SK-N-SH (cell line): ENCODE measurements around the gene PPM1B. TPM values are rescaled to one million over a fixed set of nuclear protein-coding genes. Genes with fewer than 3 reads are reported as not detected.

ENCODE experiments used
- CTCF ChIA-PET: fragments of 300-600, 350-600 bp; formaldehyde crosslinking; extraction: SDS; loops from one replicate; lab custom pipeline; 2021; lab: Yijun Ruan, JAX
- POLR2A ChIA-PET: fragments of 350-600 bp; sonication (Branson Sonifier 250); formaldehyde crosslinking; extraction: SDS; loops from one replicate; lab custom pipeline; 2020; ENCODE audit warnings: antibody characterized with exemption, inconsistent platforms; lab: Yijun Ruan, JAX
- DNase-seq: peaks from one replicate; pipeline ENCODE4 v3.0.0; 2012
- H2AFZ ChIP-seq: fragments of 200-600 bp; sonication (generic); 2 replicates; pipeline ENCODE4 v1.8.1; 2016; ENCODE audit warnings: antibody characterized with exemption, mild to moderate bottlenecking, low read depth
- H3F3A ChIP-seq: fragments of 200-600 bp; sonication (generic); replicated peaks from 2 replicates; pipeline ENCODE3; 2016; ENCODE audit warnings: antibody characterized with exemption, mild to moderate bottlenecking; ENCODE audit not compliant: insufficient read depth
- H3K27ac ChIP-seq, 2 experiments: fragments of 200-500 bp in 1 of 2; fragments of 200-600 bp in 1 of 2; sonication (Bioruptor generic) in 1 of 2; sonication (generic), shearing (Covaris generic) in 1 of 2; 2 replicates each; pipeline versions ENCODE4 v1.5.1 to v1.6.1; 2014 to 2016; ENCODE audit warnings: low read depth in 2 of 2, inconsistent platforms in 1 of 2, low read length in 1 of 2, mild to moderate bottlenecking in 1 of 2, mixed read lengths in 1 of 2
- H3K27me3 ChIP-seq: fragments of 200-600 bp; sonication (generic), shearing (Covaris generic); 2 replicates; pipeline ENCODE4 v1.6.1; 2016; ENCODE audit warnings: mixed run types; ENCODE audit not compliant: insufficient read depth
- H3K36me3 ChIP-seq, 2 experiments: fragments of 200-500 bp in 1 of 2; fragments of 200-600 bp in 1 of 2; sonication (Bioruptor generic) in 1 of 2; sonication (generic) in 1 of 2; replicated peaks in 1 of 2; 2 replicates each; pipeline versions ENCODE3 to v1.5.1; 2014 to 2016; ENCODE audit warnings: low read length in 1 of 2, mild to moderate bottlenecking in 1 of 2; ENCODE audit not compliant: insufficient read depth in 2 of 2, control insufficient read depth in 1 of 2
- H3K4me1 ChIP-seq, 2 experiments: fragments of 200-500 bp in 1 of 2; fragments of 200-600 bp in 1 of 2; sonication (Bioruptor generic) in 1 of 2; sonication (generic), shearing (Covaris generic) in 1 of 2; 2 replicates each; pipeline versions ENCODE4 v1.5.1 to v1.6.1; 2014 to 2016; ENCODE audit warnings: low read depth in 1 of 2, low read length in 1 of 2, mixed run types in 1 of 2; ENCODE audit not compliant: insufficient read depth in 2 of 2, control insufficient read depth in 1 of 2
- H3K4me2 ChIP-seq: fragments of 200-600 bp; sonication (generic), shearing (Covaris generic); 2 replicates; pipeline ENCODE4 v1.6.1; 2017; ENCODE audit warnings: mixed run types
- H3K4me3 ChIP-seq, 2 experiments: fragments of 200-500 bp in 1 of 2; fragments of 200-600 bp in 1 of 2; sonication (Bioruptor generic) in 1 of 2; sonication (generic), shearing (Covaris generic) in 1 of 2; 2 replicates each; pipeline versions ENCODE4 v1.5.1 to v1.8.1; 2014 to 2016; ENCODE audit warnings: low read depth in 2 of 2, inconsistent platforms in 1 of 2, low read length in 1 of 2, mild to moderate bottlenecking in 1 of 2, mixed read lengths in 1 of 2, moderate library complexity in 1 of 2
- H3K79me2 ChIP-seq: fragments of 200-600 bp; sonication (generic); 2 replicates; pipeline ENCODE4 v1.8.1; 2017; ENCODE audit warnings: mild to moderate bottlenecking; ENCODE audit not compliant: insufficient read depth
- H3K9ac ChIP-seq: fragments of 200-600 bp; sonication (generic); 2 replicates; pipeline ENCODE4 v1.6.1; 2017; ENCODE audit warnings: mixed run types
- H3K9me2 ChIP-seq: fragments of 200-600 bp; sonication (generic); 2 replicates; pipeline ENCODE4 v1.6.1; 2017; ENCODE audit warnings: mixed run types
- H3K9me3 ChIP-seq: fragments of 200-600 bp; sonication (generic); 2 replicates; pipeline ENCODE4 v1.6.1; 2017; ENCODE audit warnings: mixed run types, mild to moderate bottlenecking, moderate library complexity
- H4K20me1 ChIP-seq: fragments of 200-600 bp; sonication (generic); 2 replicates; pipeline ENCODE4 v1.6.1; 2017; ENCODE audit warnings: mild to moderate bottlenecking, mixed run types; ENCODE audit not compliant: insufficient read depth
- CHD2 ChIP-seq: fragments of 150-350 bp; IDR thresholded peaks from 2 replicates; pipeline ENCODE4 v1.6.1; 2018; ENCODE audit warnings: low read length; ENCODE audit not compliant: partially characterized antibody
- CTCF ChIP-seq: fragments of 200-600 bp; sonication (generic); IDR thresholded peaks from 2 replicates; pipeline ENCODE4 v1.6.1; 2017; ENCODE audit warnings: antibody characterized with exemption, mild to moderate bottlenecking, moderate library complexity
- ELF1 ChIP-seq: IDR thresholded peaks from 2 replicates; pipeline ENCODE4 v1.4.0; 2012
- EP300 ChIP-seq, 2 experiments: IDR thresholded peaks; 2 replicates each; pipeline versions ENCODE4 v1.4.0 to v1.6.1; 2012; ENCODE audit warnings: borderline replicate concordance in 1 of 2, low read depth in 1 of 2, low read length in 1 of 2
- EZH2phosphoT487 ChIP-seq: fragments of 200-600 bp; sonication (generic); IDR thresholded peaks from 2 replicates; pipeline ENCODE4 v1.6.1; 2017; ENCODE audit warnings: low read depth, mixed run types, mild to moderate bottlenecking, antibody characterized with exemption, moderate library complexity, borderline replicate concordance
- FOSL2 ChIP-seq: IDR thresholded peaks from 2 replicates; pipeline ENCODE4 v1.4.0; 2012; ENCODE audit warnings: low read depth, mild to moderate bottlenecking, moderate library complexity, borderline replicate concordance
- FOXJ3 ChIP-seq: sonication (generic); formaldehyde crosslinking; IDR thresholded peaks from 2 replicates; pipeline ENCODE4 v1.5.1; 2020; ENCODE audit warnings: mild to moderate bottlenecking, missing genetic modification reagents
- FOXM1 ChIP-seq: IDR thresholded peaks from 2 replicates; pipeline ENCODE4 v1.4.0; 2012; ENCODE audit warnings: low read depth, mild to moderate bottlenecking
- GABPA ChIP-seq: IDR thresholded peaks from 2 replicates; pipeline ENCODE4 v1.4.0; 2012; ENCODE audit warnings: low read depth, mild to moderate bottlenecking
- JUND ChIP-seq: IDR thresholded peaks from 2 replicates; pipeline ENCODE4 v1.4.0; 2012
- MEF2A ChIP-seq: IDR thresholded peaks from 2 replicates; pipeline ENCODE4 v1.4.0; 2012; ENCODE audit warnings: low read depth, borderline replicate concordance
- MXI1 ChIP-seq: IDR thresholded peaks from 2 replicates; pipeline ENCODE4 v1.6.1; 2012; ENCODE audit warnings: mild to moderate bottlenecking, low read depth, low read length, improper control_type of control experiment
- NFIC ChIP-seq: IDR thresholded peaks from 2 replicates; pipeline ENCODE4 v1.4.0; 2012; ENCODE audit warnings: borderline replicate concordance
- PBX3 ChIP-seq: IDR thresholded peaks from 2 replicates; pipeline ENCODE4; 2012
- RAD21 ChIP-seq: IDR thresholded peaks from 2 replicates; pipeline ENCODE4 v1.6.1; 2012; ENCODE audit warnings: mild to moderate bottlenecking, low read length
- RCOR1 ChIP-seq: fragments of 150-350 bp; IDR thresholded peaks from 2 replicates; pipeline ENCODE4 v1.6.1; 2017; ENCODE audit warnings: antibody characterized with exemption, low read length
- REST ChIP-seq: IDR thresholded peaks from 2 replicates; pipeline ENCODE4 v1.6.1; 2012; ENCODE audit warnings: mild to moderate bottlenecking, low read depth, low read length, moderate library complexity
- RFX5 ChIP-seq: IDR thresholded peaks from 2 replicates; pipeline ENCODE4 v1.6.1; 2012; ENCODE audit warnings: mild to moderate bottlenecking, improper control_type of control experiment, low read length
- RXRA ChIP-seq: IDR thresholded peaks from 2 replicates; pipeline ENCODE4 v1.4.0; 2012; ENCODE audit warnings: low read depth, mild to moderate bottlenecking, borderline replicate concordance
- SIN3A ChIP-seq: IDR thresholded peaks from 2 replicates; pipeline ENCODE4 v1.6.1; 2012; ENCODE audit warnings: low read depth, mild to moderate bottlenecking, low read length, moderate library complexity, borderline replicate concordance
- SMC3 ChIP-seq: IDR thresholded peaks from 2 replicates; pipeline ENCODE4 v1.6.1; 2012; ENCODE audit warnings: low read depth, low read length, improper control_type of control experiment
- TAF1 ChIP-seq: IDR thresholded peaks from 2 replicates; pipeline ENCODE4 v1.6.1; 2012; ENCODE audit warnings: low read depth, mild to moderate bottlenecking, low read length, moderate library complexity, borderline replicate concordance
- TCF12 ChIP-seq: IDR thresholded peaks from 2 replicates; pipeline ENCODE4 v1.4.0; 2012
- YY1 ChIP-seq: IDR thresholded peaks from 2 replicates; pipeline ENCODE4 v1.4.0; 2012; ENCODE audit warnings: low read depth, mild to moderate bottlenecking
- WGBS: methylation state at CpG from one replicate; pipeline ENCODE4 v1.1.6; 2017; ENCODE audit warnings: low lambda C conversion rate; 5-methylcytosine and 5-hydroxymethylcytosine counted together
- polyA plus RNA-seq, 3 experiments: library from polyadenylated mRNA; depleted of rRNA; stranded (reverse); fragments of >200 nt; gene quantifications; 2 replicates each; pipeline ENCODE4 v1.2.3, GENCODE V29; 2012
- TF ChIP-seq, protein P1 (sequence below): IDR thresholded peaks from 2 replicates; pipeline ENCODE4 v1.4.0; 2012; ENCODE audit warnings: low read depth

The PPM1B gene
- polyA plus RNA-seq, 1 of the 3 experiments (the other 2 are of a cell fraction), result 16.2 TPM

DNA sequence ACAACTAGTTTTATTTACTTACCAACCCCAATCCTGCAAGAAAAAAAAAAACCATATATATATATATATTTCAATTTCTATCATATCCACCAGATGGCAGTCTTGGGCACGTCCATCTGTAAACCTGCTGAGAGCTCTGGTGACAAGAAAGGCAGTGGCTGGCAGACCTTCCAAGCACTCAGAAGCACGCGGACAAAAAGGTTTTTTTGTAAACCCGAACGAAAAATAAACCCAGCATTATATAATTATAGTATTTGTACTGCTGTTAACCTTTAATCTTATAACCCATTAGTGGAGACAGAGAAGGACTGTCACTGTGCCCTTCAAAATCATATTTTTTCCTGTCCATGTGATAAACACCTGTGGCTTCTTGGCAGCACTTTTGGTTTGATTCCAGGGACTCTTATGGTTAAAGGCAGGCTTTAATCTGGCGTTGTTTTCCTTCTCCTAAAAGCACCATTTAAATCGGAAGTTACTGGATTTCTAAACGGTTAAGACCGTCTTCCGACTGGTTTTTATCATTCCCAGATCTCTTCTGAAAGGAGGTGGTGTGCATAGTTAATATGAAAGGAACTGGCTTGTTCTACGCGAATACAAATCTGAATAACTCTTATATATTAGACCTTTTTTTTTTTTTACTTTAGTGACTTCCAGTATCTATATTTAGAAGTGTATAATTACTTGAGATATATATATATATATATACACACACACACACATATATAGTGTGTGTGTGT is 75.6 kb downstream of the PPM1B start:
- CTCF ChIA-PET, result interaction anchor here (0.5 to 5.4 kb wide), 37 partner anchors 9 to 725 kb away, joined by 3 to 72 read pairs (median 4); no protein-coding TSS in a partner anchor
- Histone ChIP-seq H3K9me2 (no peaks in the 10 kb centered on the region), H3F3A (peaks cover 3% of the 10 kb centered on the region), H3K79me2 (no peaks in the 10 kb centered on the region), H3K4me1 (peaks cover 3 to 5% of the 10 kb centered on the region in 2 experiments; a peak in 2 of 4 replicates), H3K9me3 (no peaks in the 10 kb centered on the region), H3K27me3 (no peaks in the 10 kb centered on the region), H4K20me1 (no peaks in the 10 kb centered on the region), H3K4me2 (peak overlapping the region; percentile 76), H3K36me3 (no peaks in the 10 kb centered on the region), H3K27ac (no peak overlapping the region), H3K4me3 (peak overlapping the region; percentile 43 to 55), H2AFZ (peak overlapping the region; percentile 31; the same call in 1 of the 2 replicates), H3K9ac (peak overlapping the region; percentile 29; the same call in 1 of the 2 replicates)
- POLR2A ChIA-PET, result interaction anchor here (0.7 kb wide), 1 partner anchor 14 kb away, joined by 3 read pairs; no protein-coding TSS in a partner anchor
- WGBS, result 4% methylated on average over 12 of the region's 12 CpGs
- peak; percentile 75 for DNase-seq
- TF ChIP-seq GABPA (no peak), CTCF (peak; percentile 70), MXI1 (peak; percentile 98), RFX5 (no peak), RCOR1 (no peak), SMC3 (peak; percentile 50; the same call in 1 of the 2 replicates), MEF2A (no peak), RAD21 (peak; percentile 72), SIN3A (peak; percentile 80), TAF1 (0 out of 2 replicates have a peak, but pooled peaks have one; percentile 5), CHD2 (peak; percentile 36), EZH2phosphoT487 (no peak), EP300 (IDR thresholded peaks at IDR 0.05; ENCODE audit: borderline replicate concordance in 1 of 2, low read depth in 1 of 2, low read length in 1 of 2) (no peak), FOSL2 (no peak), JUND (no peak), REST (no peak), PBX3 (peak; percentile 20; the same call in 1 of the 2 replicates), RXRA (no peak), ELF1 (no peak), NFIC (peak; percentile 40; the same call in 1 of the 2 replicates), YY1 (no peak), TCF12 (peak; percentile 75), FOXM1 (no peak), FOXJ3 (CRISPR knock-in tag) (no peak)
- TF ChIP-seq, protein P1, sequence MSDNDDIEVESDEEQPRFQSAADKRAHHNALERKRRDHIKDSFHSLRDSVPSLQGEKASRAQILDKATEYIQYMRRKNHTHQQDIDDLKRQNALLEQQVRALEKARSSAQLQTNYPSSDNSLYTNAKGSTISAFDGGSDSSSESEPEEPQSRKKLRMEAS, result peak; percentile 89
